Keratinocyte (primary cell): ENCODE measurements around the gene HIVEP1.

Experiments
- CTCF ChIP-seq, 3 experiments: IDR thresholded peaks in 1 of 3; conservative IDR thresholded peaks in 1 of 3; optimal IDR thresholded peaks in 1 of 3; 2 replicates in 2 of 3; 3 replicates in 1 of 3; pipeline versions ENCODE3 to v1.5.1; 2011; ENCODE audit warnings: low read length in 3 of 3, mild to moderate bottlenecking in 3 of 3, moderate library complexity in 2 of 3, control low read depth in 1 of 3, inconsistent platforms in 1 of 3; ENCODE audit not compliant: insufficient read depth in 2 of 3; ENCODE audit errors: extremely low read depth in 1 of 3
- EZH2 ChIP-seq: IDR thresholded peaks from one replicate; pipeline ENCODE4 v1.6.1; 2012; ENCODE audit warnings: inconsistent platforms, mild to moderate bottlenecking, low read length, moderate library complexity

- TF ChIP-seq CTCF (optimal IDR thresholded peaks at IDR 0.05 in 1 of 3, IDR thresholded peaks at IDR 0.05 in 1 of 3, conservative IDR thresholded peaks at IDR 0.05 in 1 of 3; ENCODE audit: extremely low read depth in 1 of 3, insufficient read depth in 2 of 3, low read length in 3 of 3) (no peak), EZH2 (no peak)
Measured at GRCh38 chr6:12020187-12020791, 8.2 kb downstream of the HIVEP1 start.
